ENCODE measurements around the gene MAOA. TPM values are rescaled to one million over a fixed set of nuclear protein-coding genes. Genes with fewer than 3 reads are reported as not detected.

The MAOA gene
- total and polyA plus RNA-seq, 4 donors: 13.6 to 34.0 (median 26.7) TPM

DNA sequence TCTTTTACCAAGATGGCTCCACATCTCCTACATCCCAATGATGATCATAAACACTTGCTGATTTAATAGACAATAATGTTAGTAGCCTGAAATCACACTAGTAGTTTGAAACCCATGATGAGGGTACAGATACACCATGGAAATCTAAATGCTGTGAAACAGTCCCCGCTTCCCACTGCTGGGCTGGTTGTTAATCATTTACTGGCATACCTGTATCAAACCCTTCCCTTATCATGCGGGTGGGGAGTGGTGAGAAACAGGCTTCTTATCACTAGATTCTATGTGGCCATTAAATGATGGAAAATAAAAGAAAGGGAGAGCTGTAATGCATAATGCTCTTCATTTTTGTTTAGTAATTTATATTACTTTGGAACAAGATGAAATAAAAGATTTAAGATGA lies 21.9 kb downstream of the MAOA start:
- no peak for DNase-seq (ENCODE audit: low read depth in 4 of 6, low spot score in 6 of 6)
- no peak overlapping the region for H3K27ac ChIP-seq (ENCODE audit: low read depth, low read length)
- no CpG with 5 or more reads among the region's 2 CpGs for WGBS (ENCODE audit: insufficient coverage)
- H3K9me3 ChIP-seq (ENCODE audit: control insufficient read depth, insufficient read depth, low read length): no peaks in the 10 kb centered on the region
- no peaks in the 10 kb centered on the region for H3K36me3 ChIP-seq (ENCODE audit: control insufficient read depth, insufficient read depth, low read length)
- no peaks in the 10 kb centered on the region for H3K27me3 ChIP-seq (ENCODE audit: control insufficient read depth, insufficient read depth, low read length)
- no peak overlapping the region for H3K4me3 ChIP-seq (ENCODE audit: low read depth, low read length)
- no peaks in the 10 kb centered on the region for H3K4me1 ChIP-seq (ENCODE audit: control insufficient read depth, insufficient read depth, low read length)

DNA sequence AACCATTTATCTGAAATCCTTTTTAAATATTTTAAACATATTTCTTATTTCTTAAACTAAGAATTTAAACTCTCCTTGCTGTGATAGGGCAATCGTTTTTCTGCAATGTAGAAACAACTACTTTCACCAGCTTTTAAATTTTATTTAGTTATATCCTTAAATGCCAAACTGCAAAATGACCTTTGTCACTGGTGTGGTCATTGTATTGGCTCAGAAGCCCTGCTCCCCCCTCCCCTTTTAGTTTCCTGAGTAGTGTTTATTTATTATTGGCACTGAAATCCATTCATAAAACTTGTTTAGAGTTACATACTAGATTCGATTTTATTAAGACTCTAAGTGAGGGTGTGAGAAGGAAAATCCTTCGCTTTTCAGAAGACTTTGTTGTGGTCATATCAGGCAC lies 23.0 kb downstream of the MAOA start:
- no peaks in the 10 kb centered on the region for H3K27me3 ChIP-seq (ENCODE audit: control insufficient read depth, insufficient read depth, low read length)
- H3K36me3 ChIP-seq (ENCODE audit: control insufficient read depth, insufficient read depth, low read length): no peaks in the 10 kb centered on the region
- DNase-seq (ENCODE audit: low read depth in 4 of 6, low spot score in 6 of 6): no peak
- no peaks in the 10 kb centered on the region for H3K9me3 ChIP-seq (ENCODE audit: control insufficient read depth, insufficient read depth, low read length)
- no peaks in the 10 kb centered on the region for H3K4me1 ChIP-seq (ENCODE audit: control insufficient read depth, insufficient read depth, low read length)
- WGBS (ENCODE audit: insufficient coverage): 50% methylated on average over 1 of the region's 3 CpGs
- H3K4me3 ChIP-seq (ENCODE audit: low read depth, low read length): no peak overlapping the region
- no peak overlapping the region for H3K27ac ChIP-seq (ENCODE audit: low read depth, low read length)

DNA sequence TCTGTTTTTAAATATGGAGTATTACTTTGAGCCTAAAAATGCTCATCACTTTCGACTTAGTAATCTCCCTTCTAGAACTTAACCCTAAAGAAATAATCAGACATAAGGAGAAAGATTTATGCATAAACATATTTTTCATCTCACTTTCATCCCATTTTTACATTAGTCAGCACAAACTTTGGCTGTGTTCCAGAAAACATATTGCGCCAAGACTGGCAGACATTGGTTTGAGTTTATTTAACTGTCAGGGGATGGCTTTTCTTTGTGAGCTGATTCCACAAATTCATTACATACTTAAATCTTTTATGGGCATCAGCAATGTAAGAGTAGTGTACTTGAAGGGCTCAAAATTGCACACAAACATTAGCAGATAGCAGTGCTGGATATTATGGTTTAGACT lies 23.7 kb downstream of the MAOA start:
- Histone ChIP-seq H3K9me3 (ENCODE audit: control insufficient read depth, insufficient read depth, low read length) (no peaks in the 10 kb centered on the region), H3K4me1 (ENCODE audit: control insufficient read depth, insufficient read depth, low read length) (no peaks in the 10 kb centered on the region), H3K27me3 (ENCODE audit: control insufficient read depth, insufficient read depth, low read length) (no peaks in the 10 kb centered on the region), H3K36me3 (ENCODE audit: control insufficient read depth, insufficient read depth, low read length) (peaks cover under 1% of the 10 kb centered on the region), H3K27ac (ENCODE audit: low read depth, low read length) (no peak overlapping the region), H3K4me3 (ENCODE audit: low read depth, low read length) (no peak overlapping the region)
- no CpG with 5 or more reads among the region's 2 CpGs for WGBS (ENCODE audit: insufficient coverage)
- DNase-seq (ENCODE audit: low read depth in 4 of 6, low spot score in 6 of 6): peak in 2 of 6 donors; percentile 37 to 65

DNA sequence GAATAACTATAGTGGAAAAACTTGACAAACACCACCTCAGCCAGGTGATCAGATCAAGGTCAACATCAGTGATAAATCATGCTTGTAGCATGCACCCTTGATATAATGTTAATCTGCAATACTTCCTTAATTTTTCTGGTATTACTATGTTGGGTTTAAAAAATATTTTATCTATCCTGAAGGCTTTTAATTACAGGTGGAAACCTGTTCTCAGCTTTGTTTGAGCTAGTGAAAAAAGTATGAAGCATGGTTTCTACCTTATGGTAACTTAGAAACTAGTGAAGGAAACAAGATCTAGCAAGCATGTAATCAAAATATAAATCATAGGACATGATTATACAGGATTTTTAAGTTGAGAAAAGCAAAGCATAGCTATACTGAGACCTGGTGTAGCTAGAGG lies 26.6 kb downstream of the MAOA start:
- DNase-seq (ENCODE audit: low read depth in 4 of 6, low spot score in 6 of 6): no peak
- H3K4me1 ChIP-seq (ENCODE audit: control insufficient read depth, insufficient read depth, low read length): no peaks in the 10 kb centered on the region
- no peak overlapping the region for H3K27ac ChIP-seq (ENCODE audit: low read depth, low read length)
- H3K36me3 ChIP-seq (ENCODE audit: control insufficient read depth, insufficient read depth, low read length): peaks cover 2% of the 10 kb centered on the region
- H3K9me3 ChIP-seq (ENCODE audit: control insufficient read depth, insufficient read depth, low read length): no peaks in the 10 kb centered on the region
- H3K4me3 ChIP-seq (ENCODE audit: low read depth, low read length): no peak overlapping the region
- peaks cover 2% of the 10 kb centered on the region for H3K27me3 ChIP-seq (ENCODE audit: control insufficient read depth, insufficient read depth, low read length)

DNA sequence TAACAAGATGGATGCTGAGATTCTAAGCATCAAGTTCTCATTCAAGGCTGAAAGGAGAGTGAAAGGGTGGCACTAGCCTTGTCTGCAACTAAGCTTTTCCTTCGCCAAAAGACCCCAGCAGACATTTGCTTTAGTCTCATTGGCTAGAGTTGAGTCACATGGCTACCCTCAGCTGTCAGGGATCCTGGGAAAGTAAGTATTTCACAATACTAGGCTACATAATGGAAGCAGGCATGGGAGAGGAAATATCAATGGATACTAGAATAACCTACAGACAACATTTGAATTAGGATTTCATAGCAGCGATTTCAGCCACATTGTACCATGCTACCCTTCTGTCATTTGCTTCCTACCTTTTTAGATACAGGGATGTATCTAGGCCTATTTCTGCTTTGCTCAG lies 29.1 kb downstream of the MAOA start:
- no peak for DNase-seq (ENCODE audit: low read depth in 4 of 6, low spot score in 6 of 6)
- Histone ChIP-seq H3K4me3 (ENCODE audit: low read depth, low read length) (no peak overlapping the region), H3K27ac (ENCODE audit: low read depth, low read length) (no peak overlapping the region), H3K9me3 (ENCODE audit: control insufficient read depth, insufficient read depth, low read length) (no peaks in the 10 kb centered on the region), H3K27me3 (ENCODE audit: control insufficient read depth, insufficient read depth, low read length) (peaks cover 4% of the 10 kb centered on the region), H3K4me1 (ENCODE audit: control insufficient read depth, insufficient read depth, low read length) (no peaks in the 10 kb centered on the region), H3K36me3 (ENCODE audit: control insufficient read depth, insufficient read depth, low read length) (peaks cover 2% of the 10 kb centered on the region)
- WGBS (ENCODE audit: insufficient coverage): no CpG with 5 or more reads among the region's 2 CpGs

DNA sequence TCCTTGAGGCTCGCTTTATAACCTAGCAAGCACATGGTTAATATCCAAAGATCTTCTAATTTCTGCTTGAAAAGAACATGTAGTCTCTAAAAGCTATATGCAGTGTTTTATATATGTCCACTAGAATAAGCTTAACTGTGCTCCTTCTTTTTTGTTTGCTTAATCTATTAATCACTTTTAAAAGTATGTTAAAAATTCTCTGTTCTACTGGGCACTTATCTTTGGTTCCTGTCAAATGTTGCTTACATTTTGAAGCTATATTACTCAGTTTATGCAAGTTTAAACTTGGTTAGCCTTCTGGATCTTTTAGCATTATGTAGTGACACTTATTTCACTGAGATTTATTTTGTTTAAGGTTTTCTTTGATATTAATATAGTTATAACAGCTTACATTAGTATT lies 32.5 kb downstream of the MAOA start:
- Histone ChIP-seq H3K9me3 (ENCODE audit: control insufficient read depth, insufficient read depth, low read length) (no peaks in the 10 kb centered on the region), H3K27me3 (ENCODE audit: control insufficient read depth, insufficient read depth, low read length) (peaks cover 8% of the 10 kb centered on the region), H3K4me1 (ENCODE audit: control insufficient read depth, insufficient read depth, low read length) (no peaks in the 10 kb centered on the region), H3K4me3 (ENCODE audit: low read depth, low read length) (no peak overlapping the region), H3K36me3 (ENCODE audit: control insufficient read depth, insufficient read depth, low read length) (peaks cover 2% of the 10 kb centered on the region), H3K27ac (ENCODE audit: low read depth, low read length) (no peak overlapping the region)
- WGBS (ENCODE audit: insufficient coverage): no CpG with 5 or more reads among the region's 1 CpG
- DNase-seq (ENCODE audit: low read depth in 4 of 6, low spot score in 6 of 6): no peak

DNA sequence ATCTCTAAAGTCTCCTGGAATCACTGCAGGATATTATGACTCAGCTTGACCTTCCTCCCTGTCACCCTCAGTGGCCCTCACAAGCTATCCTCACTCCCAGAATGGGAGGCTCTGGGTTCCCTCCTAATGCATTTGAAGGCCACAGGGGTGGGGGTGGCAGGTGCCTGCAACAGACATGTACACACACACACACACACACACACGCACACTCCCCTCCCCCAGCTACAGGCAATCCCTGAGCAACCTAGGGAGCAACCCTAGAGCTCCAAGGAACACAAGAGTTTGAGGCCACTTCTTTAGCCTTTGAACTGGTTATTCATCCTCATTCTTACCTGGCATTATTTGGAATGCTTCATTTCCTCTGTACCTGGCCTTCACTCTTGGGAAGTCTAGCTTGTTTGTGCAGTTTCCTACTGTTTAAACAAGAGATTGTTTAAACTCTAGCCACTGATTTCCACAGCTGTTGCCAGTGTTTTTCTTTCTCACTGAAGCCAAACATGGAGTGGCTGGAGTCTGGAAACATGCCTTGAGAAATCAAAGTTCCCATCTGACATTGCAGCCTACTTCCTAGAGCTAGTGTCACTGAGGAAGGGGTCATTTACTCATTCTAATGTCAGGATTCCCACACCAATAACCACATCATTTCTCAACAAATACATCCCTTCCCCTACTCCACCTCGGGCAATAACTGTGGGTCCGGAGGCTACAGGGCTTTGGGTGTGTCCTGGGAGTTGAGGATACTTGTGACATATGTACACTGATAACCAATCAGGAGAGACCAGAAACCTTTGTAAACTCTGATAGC lies 37.7 kb downstream of the MAOA start:
- H3K4me3 ChIP-seq (ENCODE audit: low read depth, low read length): no peak overlapping the region
- no peaks in the 10 kb centered on the region for H3K4me1 ChIP-seq (ENCODE audit: control insufficient read depth, insufficient read depth, low read length)
- H3K27me3 ChIP-seq (ENCODE audit: control insufficient read depth, insufficient read depth, low read length): peaks cover 10% of the 10 kb centered on the region
- no peaks in the 10 kb centered on the region for H3K9me3 ChIP-seq (ENCODE audit: control insufficient read depth, insufficient read depth, low read length)
- no peak overlapping the region for H3K27ac ChIP-seq (ENCODE audit: low read depth, low read length)
- WGBS (ENCODE audit: insufficient coverage): no CpG with 5 or more reads among the region's 3 CpGs
- H3K36me3 ChIP-seq (ENCODE audit: control insufficient read depth, insufficient read depth, low read length): no peaks in the 10 kb centered on the region
- peak in 1 of 6 donors; percentile 29 for DNase-seq (ENCODE audit: low read depth in 4 of 6, low spot score in 6 of 6)

DNA sequence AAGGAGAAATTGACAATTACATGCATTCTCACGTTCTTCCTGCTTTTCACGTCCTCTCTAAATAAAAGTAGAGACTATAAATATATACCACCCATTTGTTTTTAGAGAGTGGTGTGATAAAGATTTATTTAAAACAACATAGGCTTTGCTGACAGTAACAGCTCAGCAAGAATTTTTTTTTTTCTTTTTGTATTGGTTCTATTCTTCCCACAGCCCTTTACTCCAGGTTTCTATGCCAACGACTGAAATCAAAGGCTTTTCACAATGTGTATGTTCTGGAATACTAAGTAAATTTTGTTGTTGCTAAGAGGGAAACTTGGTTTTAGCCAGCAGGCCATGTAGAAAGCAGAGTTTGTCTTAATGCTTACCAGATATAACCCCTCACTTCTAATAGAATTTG lies 43.4 kb downstream of the MAOA start:
- H3K36me3 ChIP-seq (ENCODE audit: control insufficient read depth, insufficient read depth, low read length): no peaks in the 10 kb centered on the region
- H3K4me1 ChIP-seq (ENCODE audit: control insufficient read depth, insufficient read depth, low read length): no peaks in the 10 kb centered on the region
- H3K27ac ChIP-seq (ENCODE audit: low read depth, low read length): no peak overlapping the region
- DNase-seq (ENCODE audit: low read depth in 4 of 6, low spot score in 6 of 6): peak in 3 of 6 donors; percentile 25 to 63 (median 56)
- H3K9me3 ChIP-seq (ENCODE audit: control insufficient read depth, insufficient read depth, low read length): no peaks in the 10 kb centered on the region
- H3K4me3 ChIP-seq (ENCODE audit: low read depth, low read length): no peak overlapping the region
- no CpG with 5 or more reads among the region's 3 CpGs for WGBS (ENCODE audit: insufficient coverage)
- H3K27me3 ChIP-seq (ENCODE audit: control insufficient read depth, insufficient read depth, low read length): peaks cover 8% of the 10 kb centered on the region

DNA sequence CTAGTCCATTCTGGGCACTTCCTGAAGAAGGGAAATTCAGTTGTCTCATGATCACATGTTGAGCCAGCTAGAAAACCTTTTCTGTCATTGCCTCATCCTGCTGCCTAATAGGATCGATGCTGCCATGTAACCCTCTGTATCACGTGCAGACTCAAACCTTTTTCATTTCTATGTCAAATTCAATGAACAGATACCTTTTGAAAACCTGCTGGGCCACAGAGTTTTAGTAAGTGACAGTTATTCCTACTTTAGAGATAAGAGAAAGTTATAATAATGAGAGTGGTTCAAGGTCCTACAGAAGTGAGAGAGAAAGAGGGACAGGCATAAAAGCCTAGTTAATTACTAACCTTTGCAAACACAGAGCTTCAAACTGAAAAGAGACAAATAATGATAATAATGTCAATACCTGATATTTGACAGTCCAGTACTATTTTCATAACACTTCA lies 46.0 kb downstream of the MAOA start:
- no peak overlapping the region for H3K4me3 ChIP-seq (ENCODE audit: low read depth, low read length)
- no CpG with 5 or more reads among the region's 2 CpGs for WGBS (ENCODE audit: insufficient coverage)
- H3K27ac ChIP-seq (ENCODE audit: low read depth, low read length): no peak overlapping the region
- H3K27me3 ChIP-seq (ENCODE audit: control insufficient read depth, insufficient read depth, low read length): peaks cover 7% of the 10 kb centered on the region
- no peaks in the 10 kb centered on the region for H3K9me3 ChIP-seq (ENCODE audit: control insufficient read depth, insufficient read depth, low read length)
- DNase-seq (ENCODE audit: low read depth in 4 of 6, low spot score in 6 of 6): no peak
- no peaks in the 10 kb centered on the region for H3K36me3 ChIP-seq (ENCODE audit: control insufficient read depth, insufficient read depth, low read length)
- no peaks in the 10 kb centered on the region for H3K4me1 ChIP-seq (ENCODE audit: control insufficient read depth, insufficient read depth, low read length)

DNA sequence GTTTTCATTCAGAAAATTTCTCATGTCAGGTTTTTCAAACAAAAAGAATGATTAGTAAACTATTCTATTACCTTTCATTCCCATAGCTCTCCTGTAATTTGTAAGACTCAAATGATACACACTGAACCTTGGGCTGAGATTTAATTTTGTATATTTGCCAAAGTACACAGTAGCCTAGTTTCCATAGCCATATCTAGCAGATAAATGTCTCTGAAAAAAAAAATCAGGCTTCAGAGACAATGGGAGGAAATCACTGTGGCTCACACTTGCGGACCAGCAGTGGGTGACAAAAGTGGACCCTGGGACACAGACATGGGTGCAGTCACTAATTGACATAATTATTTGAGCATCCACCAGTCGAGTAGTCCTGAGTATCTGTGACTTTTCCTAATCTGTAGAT lies 46.6 kb downstream of the MAOA start:
- no CpG with 5 or more reads among the region's 2 CpGs for WGBS (ENCODE audit: insufficient coverage)
- Histone ChIP-seq H3K36me3 (ENCODE audit: control insufficient read depth, insufficient read depth, low read length) (no peaks in the 10 kb centered on the region), H3K27me3 (ENCODE audit: control insufficient read depth, insufficient read depth, low read length) (peaks cover 7% of the 10 kb centered on the region), H3K4me3 (ENCODE audit: low read depth, low read length) (no peak overlapping the region), H3K27ac (ENCODE audit: low read depth, low read length) (no peak overlapping the region), H3K4me1 (ENCODE audit: control insufficient read depth, insufficient read depth, low read length) (no peaks in the 10 kb centered on the region), H3K9me3 (ENCODE audit: control insufficient read depth, insufficient read depth, low read length) (no peaks in the 10 kb centered on the region)
- DNase-seq (ENCODE audit: low read depth in 4 of 6, low spot score in 6 of 6): no peak
